Activated naive CD4-positive, alpha-beta T cell treated with Interleukin-2 at 50 U/mL for 16 hours (primary cell): ENCODE results near the gene RAP1GAP2.

ENCODE experiments used
- DNase-seq: peaks from one replicate; pipeline ENCODE4 v3.0.0-alpha.2; 2020

Gene RAP1GAP2

GRCh38 chr17:2854143-2855055 is 58.2 kb downstream of the RAP1GAP2 start:
- peak; percentile 13 for DNase-seq

GRCh38 chr17:2855063-2855600 is 58.9 kb downstream of the RAP1GAP2 start:
- DNase-seq: no peak

GRCh38 chr17:2856727-2857126 is 60.5 kb downstream of the RAP1GAP2 start:
- DNase-seq: no peak

- DNase-seq: no peak
Observed at GRCh38 chr17:2860045-2860444, 63.8 kb downstream of the RAP1GAP2 start.

- DNase-seq: no peak
Observed at GRCh38 chr17:2860883-2861282, 64.6 kb downstream of the RAP1GAP2 start.

- no peak for DNase-seq
Observed at GRCh38 chr17:2862197-2862596, 66.0 kb downstream of the RAP1GAP2 start.

- no peak for DNase-seq
Observed at GRCh38 chr17:2863204-2863603, 67.0 kb downstream of the RAP1GAP2 start.

GRCh38 chr17:2865228-2865627 is 69.0 kb downstream of the RAP1GAP2 start:
- no peak for DNase-seq

GRCh38 chr17:2867441-2868424 is 71.5 kb downstream of the RAP1GAP2 start:
- no peak for DNase-seq

GRCh38 chr17:2869604-2870003 is 73.4 kb downstream of the RAP1GAP2 start:
- DNase-seq: no peak

- no peak for DNase-seq
Observed at GRCh38 chr17:2871205-2871604, 75.0 kb downstream of the RAP1GAP2 start.

GRCh38 chr17:2871720-2872119 is 75.5 kb downstream of the RAP1GAP2 start:
- DNase-seq: no peak

GRCh38 chr17:2872282-2872681 is 76.0 kb downstream of the RAP1GAP2 start:
- no peak for DNase-seq

- DNase-seq: no peak
Observed at GRCh38 chr17:2874189-2874686, 78.0 kb downstream of the RAP1GAP2 start.

- no peak for DNase-seq
Observed at GRCh38 chr17:2875608-2876007, 79.4 kb downstream of the RAP1GAP2 start.

GRCh38 chr17:2876467-2876866 is 80.2 kb downstream of the RAP1GAP2 start:
- DNase-seq: no peak

GRCh38 chr17:2878751-2879254 is 82.6 kb downstream of the RAP1GAP2 start:
- no peak for DNase-seq

GRCh38 chr17:2880050-2880449 is 83.8 kb downstream of the RAP1GAP2 start:
- no peak for DNase-seq

- DNase-seq: no peak
Observed at GRCh38 chr17:2881295-2881694, 85.1 kb downstream of the RAP1GAP2 start.

GRCh38 chr17:2883544-2884213 is 87.4 kb downstream of the RAP1GAP2 start:
- DNase-seq: no peak

GRCh38 chr17:2885733-2886132 is 89.5 kb downstream of the RAP1GAP2 start:
- DNase-seq: no peak

GRCh38 chr17:2888326-2888725 is 92.1 kb downstream of the RAP1GAP2 start:
- no peak for DNase-seq
